HG03457 (cell line): ENCODE measurements around the gene CNOT2.

ENCODE experiments used
- ATAC-seq: cut with Tn5 transposase; IDR thresholded peaks from one replicate; pipeline ENCODE4 v1.9.1; 2021; ENCODE audit warnings: moderate number of reproducible peaks; ENCODE audit not compliant: unreplicated experiment

The CNOT2 gene

DNA sequence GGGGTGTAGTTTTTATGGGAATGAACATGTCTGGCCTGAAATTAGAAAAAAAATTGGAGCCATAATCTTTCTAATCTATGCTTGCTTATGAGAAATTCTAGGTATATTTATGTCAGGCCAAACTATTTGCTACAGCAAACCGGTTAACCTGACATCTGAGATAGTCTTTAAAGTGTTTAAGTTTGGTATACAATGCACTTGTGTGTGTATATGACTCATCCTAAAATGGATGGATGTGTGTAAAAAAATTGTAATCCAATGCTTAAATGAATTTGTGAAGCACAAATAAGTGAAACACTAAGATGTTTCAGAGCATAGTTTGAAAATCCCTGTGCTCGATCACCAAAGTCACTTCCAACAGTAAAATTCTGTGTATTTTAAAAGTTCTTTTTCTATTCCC is 6.7 kb downstream of the CNOT2 start:
- ATAC-seq, result no peak

DNA sequence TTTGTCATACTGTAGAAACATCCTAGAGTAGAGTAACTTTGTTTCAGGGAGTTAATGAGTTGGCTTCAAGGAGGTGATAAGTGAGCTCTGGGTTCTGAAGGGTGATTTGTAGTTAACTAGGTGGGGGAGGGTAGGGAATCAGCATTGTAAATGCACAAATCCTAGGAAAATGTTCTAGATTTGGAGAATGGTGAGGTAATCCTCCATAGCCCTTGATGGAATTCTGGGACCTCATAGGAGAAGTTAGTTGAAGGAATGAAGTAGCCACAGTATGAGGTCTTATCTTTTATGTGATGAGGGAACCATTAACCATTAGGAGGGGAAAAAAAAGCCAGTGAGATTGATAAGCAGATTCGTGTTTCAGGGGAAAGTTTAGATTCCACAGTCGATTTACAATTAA is 8.0 kb downstream of the CNOT2 start:
- no peak for ATAC-seq

DNA sequence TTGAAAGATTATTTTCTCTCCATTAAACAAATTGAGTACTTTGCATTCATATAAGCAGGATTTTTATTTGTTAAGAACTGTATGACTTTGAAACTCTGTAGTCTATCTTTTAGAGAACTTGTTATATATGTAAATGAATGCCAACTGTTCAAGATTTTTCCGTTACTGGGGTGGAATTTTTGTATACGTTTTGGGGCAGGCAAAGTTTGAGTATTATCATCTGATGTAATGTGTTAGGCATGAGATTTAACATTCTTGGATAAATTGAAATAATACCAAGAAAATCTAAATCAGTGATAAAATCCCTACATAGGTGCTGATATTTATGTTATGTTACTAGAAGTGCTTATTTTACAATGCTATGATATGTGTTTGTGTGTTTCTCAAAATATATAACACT is 8.4 kb downstream of the CNOT2 start:
- no peak for ATAC-seq

DNA sequence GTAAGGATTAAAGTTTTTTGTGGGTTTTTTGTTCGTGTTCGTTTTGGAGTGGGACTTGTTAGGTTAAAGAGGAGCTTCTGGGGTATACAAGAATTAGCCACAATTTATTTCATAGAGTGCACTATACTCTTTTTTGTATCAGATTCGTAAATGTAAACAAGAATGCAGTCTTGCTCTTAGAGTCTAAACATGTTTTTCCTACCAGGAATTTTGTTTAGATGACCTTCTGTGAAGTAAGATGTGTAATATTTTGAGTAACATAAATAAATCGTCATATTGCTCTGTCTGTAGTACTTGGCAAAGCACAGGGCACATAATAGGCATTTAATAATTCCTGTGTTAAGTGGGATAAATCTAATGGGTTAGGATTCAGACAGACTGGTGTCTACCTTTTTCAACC is 9.6 kb downstream of the CNOT2 start:
- no peak for ATAC-seq

DNA sequence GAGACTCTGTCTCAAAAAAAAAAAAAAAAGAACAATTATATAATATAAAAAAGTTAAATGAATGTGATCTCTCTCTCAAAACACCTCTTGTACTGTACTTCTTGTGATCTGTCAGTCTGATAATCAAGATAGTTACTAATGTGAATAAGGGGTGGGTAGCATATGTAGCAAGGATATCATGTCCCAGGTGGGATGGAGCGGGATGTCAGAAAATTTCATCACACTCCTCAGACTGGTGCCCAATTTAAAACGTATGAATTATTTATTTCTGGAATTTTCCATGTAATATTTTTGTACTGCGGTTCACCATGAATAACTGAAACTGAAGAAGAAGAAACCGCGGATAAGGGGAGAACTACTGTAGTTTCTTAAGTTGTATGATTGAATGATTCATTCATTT is 11.0 kb downstream of the CNOT2 start:
- ATAC-seq, result no peak

GRCh38 chr12:70254846-70255245 is 11.6 kb downstream of the CNOT2 start:
- ATAC-seq, result no peak

DNA sequence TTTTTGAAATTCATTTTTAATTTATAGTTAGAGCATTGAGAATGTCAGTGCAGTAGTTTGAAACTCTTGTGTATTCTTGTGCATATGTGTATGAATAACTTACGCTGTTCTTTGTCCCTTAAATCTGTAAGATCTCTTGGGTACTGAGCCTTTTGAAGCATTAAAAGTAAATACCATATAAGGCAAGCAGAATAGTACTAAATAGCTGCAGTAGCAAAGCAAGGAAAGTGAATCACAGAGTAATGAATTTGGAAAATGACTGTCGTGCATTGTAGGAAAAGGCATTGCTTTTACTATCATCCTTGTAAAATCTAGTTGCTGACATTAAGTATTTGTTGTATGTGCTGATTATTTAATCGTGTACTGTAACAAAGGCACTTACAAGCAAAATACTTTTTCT is 12.1 kb downstream of the CNOT2 start:
- no peak for ATAC-seq

DNA sequence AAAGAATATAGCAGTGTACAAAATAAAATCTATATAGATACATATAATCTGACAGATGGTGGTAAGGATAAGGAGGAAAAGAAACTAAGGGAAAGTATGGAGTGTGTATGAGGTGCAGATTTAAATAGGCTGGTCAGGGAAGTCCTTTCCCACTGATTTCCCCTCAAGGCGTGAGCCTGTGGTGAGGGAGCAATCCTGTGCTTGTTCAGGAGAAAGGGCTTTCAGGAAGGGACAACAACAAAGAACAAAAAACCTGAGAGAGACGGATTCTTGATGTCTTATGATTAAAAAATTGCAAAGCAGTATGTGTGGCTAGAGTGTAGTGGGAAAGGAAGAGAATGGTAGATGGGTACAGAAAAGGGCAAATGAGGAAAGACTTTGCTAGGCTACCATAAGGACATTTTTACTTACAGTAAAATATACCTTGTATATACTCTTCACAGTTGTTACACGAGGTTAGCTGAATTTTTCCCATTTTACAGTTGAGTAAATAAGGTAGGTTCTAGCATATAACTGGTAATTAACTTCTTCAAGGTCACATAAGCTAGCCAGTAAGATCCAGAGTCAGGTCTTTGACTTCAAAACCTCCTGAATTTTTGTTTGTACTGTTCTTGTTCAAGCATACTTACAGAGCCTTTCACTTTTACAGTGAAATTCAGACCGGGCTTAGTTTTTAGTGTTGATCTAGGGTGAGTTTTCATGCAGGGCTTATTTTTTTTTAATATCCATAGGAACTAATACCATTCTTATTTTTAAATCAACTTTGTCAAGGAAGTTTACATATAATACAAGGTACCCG is 15.6 kb downstream of the CNOT2 start:
- ATAC-seq, result no peak

DNA sequence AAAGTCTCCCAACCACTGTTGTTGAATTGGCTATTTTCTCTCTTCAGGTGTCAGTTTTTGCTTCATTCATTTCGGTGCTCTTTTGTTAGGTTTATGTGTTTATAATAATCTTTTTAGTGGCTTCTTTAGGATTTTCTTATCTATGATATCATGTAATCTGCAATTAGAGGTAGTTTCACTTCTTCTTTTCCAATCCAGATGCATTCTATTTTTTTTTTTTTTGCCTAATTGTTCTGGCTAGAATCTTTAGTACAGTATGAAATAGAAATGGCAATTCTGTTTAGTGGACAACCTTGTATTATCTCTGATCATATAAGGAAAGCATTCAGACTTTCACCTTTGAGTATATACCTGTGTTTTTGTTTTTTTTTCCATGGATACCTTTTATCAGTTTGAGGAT is 17.4 kb downstream of the CNOT2 start:
- no peak for ATAC-seq

DNA sequence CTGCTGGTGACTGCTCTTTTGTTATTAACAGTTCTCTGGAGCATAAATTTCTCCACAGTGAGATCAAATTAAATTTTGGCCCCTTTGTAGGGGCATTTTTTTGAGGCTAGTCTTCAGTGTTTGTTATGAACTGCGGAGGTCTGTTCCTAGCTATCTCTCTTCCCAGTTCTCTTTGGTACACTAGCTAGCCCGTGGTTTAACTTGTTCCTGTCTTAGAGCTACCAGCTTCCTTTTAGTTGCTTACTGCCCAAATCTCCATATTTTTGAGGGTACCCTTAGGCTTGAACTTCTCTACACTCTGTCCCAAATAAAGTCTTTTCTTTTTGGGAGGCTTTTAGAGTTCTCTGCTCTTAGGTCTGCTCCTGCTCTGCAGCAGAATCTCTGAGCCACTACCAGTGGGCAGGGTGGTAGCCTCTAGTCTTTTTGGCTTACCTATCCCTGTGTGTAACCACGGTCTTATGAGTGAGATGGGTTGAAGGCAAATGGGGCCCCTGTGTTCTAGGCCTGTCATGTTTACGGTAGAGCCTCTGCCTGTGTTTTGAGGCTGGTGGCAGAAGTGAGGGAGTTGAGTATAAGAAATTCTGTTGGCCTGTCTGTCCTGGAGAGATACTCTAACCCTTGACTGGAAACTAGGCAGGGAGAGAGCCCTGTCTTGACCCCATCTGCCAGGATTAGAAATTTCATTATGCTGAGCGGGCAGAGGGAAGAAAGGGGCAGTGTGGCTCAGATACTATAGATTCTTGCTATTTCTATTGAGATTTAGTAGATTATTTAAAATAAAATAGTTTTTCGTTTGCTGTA is 21.0 kb downstream of the CNOT2 start:
- no peak for ATAC-seq

- ATAC-seq, result no peak
Measured at GRCh38 chr12:70265132-70265531, 21.9 kb downstream of the CNOT2 start.

GRCh38 chr12:70267550-70267949 is 24.3 kb downstream of the CNOT2 start:
- no peak for ATAC-seq

DNA sequence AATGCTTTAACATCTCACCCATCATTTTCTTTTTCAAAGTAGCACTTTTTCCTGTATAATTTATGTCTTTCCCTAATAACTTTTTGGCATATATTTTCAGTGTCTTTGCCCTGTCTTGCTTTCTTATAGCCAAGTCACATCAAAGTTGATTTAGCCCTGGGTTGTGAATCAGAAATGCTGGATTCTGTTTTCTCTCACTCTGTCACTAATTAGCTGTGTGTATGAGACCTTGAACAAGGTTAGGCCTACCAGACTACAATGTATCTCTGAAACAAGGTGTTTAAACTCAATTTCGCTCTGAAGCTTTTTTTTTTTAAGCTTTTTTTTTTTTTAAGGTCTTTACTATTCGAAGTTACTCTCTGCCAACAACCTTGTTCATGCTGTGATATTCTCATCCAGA is 25.7 kb downstream of the CNOT2 start:
- ATAC-seq, result no peak

DNA sequence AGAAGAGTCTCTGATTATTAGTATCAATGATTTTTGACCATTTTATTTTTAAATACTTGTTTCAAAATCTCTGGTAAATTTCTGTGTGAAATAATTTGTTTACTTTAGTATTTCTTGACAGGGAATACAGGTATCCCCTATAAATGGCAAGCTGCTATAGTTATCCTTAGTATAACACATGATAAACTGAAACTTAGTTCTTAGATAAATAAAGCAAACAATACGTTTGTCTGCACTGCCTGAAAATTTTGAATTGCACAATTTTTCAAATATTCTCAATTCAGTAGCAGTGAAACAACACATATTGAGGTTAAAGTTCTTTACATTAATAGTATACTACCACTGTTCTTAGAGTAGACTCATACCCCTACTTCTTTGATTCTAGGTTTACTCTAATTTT is 26.9 kb downstream of the CNOT2 start:
- ATAC-seq, result no peak

DNA sequence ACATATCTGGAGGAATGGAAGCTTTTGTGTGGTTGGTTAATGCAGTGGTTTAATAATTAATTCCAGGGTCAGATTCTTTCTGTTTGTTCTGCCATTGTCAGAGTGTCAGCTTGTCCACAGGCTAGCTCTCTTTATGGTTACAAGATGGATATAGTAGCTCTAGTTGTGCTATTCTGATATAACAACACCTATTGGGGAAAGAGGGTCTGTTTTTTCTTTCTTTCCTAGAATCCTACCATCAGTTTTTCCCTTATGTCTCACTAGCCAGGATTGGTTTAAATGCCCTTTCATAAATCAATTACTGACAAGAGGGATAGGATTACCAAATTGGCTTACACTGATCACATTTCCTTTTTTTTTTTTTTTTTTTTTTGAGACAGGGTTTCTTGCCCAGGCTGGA is 27.8 kb downstream of the CNOT2 start:
- no peak for ATAC-seq

- no peak for ATAC-seq
Measured at GRCh38 chr12:70272510-70272909, 29.3 kb downstream of the CNOT2 start.

- no peak for ATAC-seq
Measured at GRCh38 chr12:70275045-70275444, 31.8 kb downstream of the CNOT2 start.

GRCh38 chr12:70277973-70278372 is 34.7 kb downstream of the CNOT2 start:
- ATAC-seq, result no peak

DNA sequence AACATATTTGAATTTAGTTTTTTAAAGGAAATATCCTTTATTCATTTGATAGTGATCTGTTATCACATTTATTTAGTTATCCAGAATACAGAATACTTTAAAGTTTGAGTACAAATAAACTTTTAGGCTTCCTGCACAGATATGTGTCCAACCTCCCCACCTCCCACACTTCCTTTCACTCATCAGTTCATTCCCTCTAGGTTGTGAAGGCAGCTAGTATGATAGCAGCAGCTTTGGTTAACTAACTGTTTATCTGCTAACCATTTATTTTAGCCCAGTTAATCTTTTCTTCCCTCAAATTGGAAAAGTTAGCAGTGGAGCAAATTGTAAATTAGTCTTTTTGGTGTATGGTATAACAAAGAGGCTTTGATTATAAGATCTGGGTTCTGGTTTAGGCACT is 35.7 kb downstream of the CNOT2 start:
- no peak for ATAC-seq

GRCh38 chr12:70283232-70283631 is 40.0 kb downstream of the CNOT2 start:
- ATAC-seq, result no peak

- ATAC-seq, result no peak
Measured at GRCh38 chr12:70288817-70289216, 45.6 kb downstream of the CNOT2 start.

- ATAC-seq, result no peak
Measured at GRCh38 chr12:70290116-70290515, 46.9 kb downstream of the CNOT2 start.
